Ovary (tissue), 3 donors: Measurements from ENCODE around the gene RIC8B.
"Not testable (repeated sequence)": the region's sequence is repeated elsewhere in the genome, so short reads cannot be mapped to it uniquely, and the experiment has no call there.

Experiments used
- POLR2A ChIP-seq: fragments of 450-650 bp; IDR thresholded peaks from one replicate; pipeline ENCODE4 v1.6.1; 2017; ENCODE audit warnings: antibody characterized with exemption, mild to moderate bottlenecking, moderate library complexity
- TF ChIP-seq, protein P1 (sequence below), 3 donors: fragments of 450-650 bp in 2 of 3; fragments of 200-600 bp in 1 of 3; IDR thresholded peaks; one replicate each; pipeline versions ENCODE4 v1.5.1 to v1.8.0; 2016 to 2022; ENCODE audit warnings: antibody characterized with exemption in 3 of 3, mild to moderate bottlenecking in 1 of 3
- donor health status: DM: no; HTN: no; CAD: no.

DNA sequence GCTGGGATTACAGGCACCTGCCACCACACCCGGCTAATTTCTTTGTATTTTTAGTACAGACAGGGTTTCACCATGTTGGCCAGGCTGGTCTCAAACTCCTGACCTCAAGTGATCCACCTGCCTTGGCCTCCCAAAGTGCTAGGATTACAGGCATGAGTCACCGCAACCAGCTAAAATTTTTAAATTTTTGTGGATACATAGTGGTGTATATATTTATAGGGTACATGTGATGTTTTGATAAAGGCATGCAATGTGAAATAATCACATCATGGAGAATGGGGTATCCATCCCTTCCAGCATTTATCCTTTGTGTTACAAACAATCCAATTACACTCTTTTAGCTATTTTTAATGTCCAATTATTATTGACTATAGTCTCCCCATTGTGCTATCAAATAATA is 147.5 kb downstream of the RIC8B start:
- TF ChIP-seq, protein P1, sequence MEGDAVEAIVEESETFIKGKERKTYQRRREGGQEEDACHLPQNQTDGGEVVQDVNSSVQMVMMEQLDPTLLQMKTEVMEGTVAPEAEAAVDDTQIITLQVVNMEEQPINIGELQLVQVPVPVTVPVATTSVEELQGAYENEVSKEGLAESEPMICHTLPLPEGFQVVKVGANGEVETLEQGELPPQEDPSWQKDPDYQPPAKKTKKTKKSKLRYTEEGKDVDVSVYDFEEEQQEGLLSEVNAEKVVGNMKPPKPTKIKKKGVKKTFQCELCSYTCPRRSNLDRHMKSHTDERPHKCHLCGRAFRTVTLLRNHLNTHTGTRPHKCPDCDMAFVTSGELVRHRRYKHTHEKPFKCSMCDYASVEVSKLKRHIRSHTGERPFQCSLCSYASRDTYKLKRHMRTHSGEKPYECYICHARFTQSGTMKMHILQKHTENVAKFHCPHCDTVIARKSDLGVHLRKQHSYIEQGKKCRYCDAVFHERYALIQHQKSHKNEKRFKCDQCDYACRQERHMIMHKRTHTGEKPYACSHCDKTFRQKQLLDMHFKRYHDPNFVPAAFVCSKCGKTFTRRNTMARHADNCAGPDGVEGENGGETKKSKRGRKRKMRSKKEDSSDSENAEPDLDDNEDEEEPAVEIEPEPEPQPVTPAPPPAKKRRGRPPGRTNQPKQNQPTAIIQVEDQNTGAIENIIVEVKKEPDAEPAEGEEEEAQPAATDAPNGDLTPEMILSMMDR (IDR thresholded peaks at IDR 0.05) = not testable (repeated sequence)
- not testable (repeated sequence) for TF ChIP-seq POLR2A
